GM19452 (cell line): ENCODE results near the gene IST1.

Experiments
- ATAC-seq: cut with Tn5 transposase; IDR thresholded peaks from one replicate; pipeline ENCODE4 v1.9.1; 2021; ENCODE audit not compliant: unreplicated experiment

Gene IST1

GRCh38 chr16:71916397-71916920 lies 21.1 kb downstream of the IST1 start:
- ATAC-seq = no peak

- no peak for ATAC-seq
Observed at GRCh38 chr16:71917900-71918299, 22.6 kb downstream of the IST1 start.

- ATAC-seq = peak; percentile 88
Observed at GRCh38 chr16:71919035-71919434, 23.7 kb downstream of the IST1 start.

GRCh38 chr16:71920658-71921057 lies 25.3 kb downstream of the IST1 start:
- no peak for ATAC-seq

- no peak for ATAC-seq
Observed at GRCh38 chr16:71923941-71924690, 28.8 kb downstream of the IST1 start.

- no peak for ATAC-seq
Observed at GRCh38 chr16:71924710-71925109, 29.4 kb downstream of the IST1 start.

GRCh38 chr16:71927383-71927782 lies 32.1 kb downstream of the IST1 start:
- no peak for ATAC-seq

- no peak for ATAC-seq
Observed at GRCh38 chr16:71927787-71928186, 32.5 kb downstream of the IST1 start.

GRCh38 chr16:71929048-71929447 lies 33.7 kb downstream of the IST1 start:
- ATAC-seq = no peak

- ATAC-seq = no peak
Observed at GRCh38 chr16:71930013-71930563, 34.8 kb downstream of the IST1 start.

GRCh38 chr16:71931001-71931400 lies 35.7 kb downstream of the IST1 start:
- no peak for ATAC-seq

- no peak for ATAC-seq
Observed at GRCh38 chr16:71931599-71931998, 36.3 kb downstream of the IST1 start.

GRCh38 chr16:71933017-71933416 lies 37.7 kb downstream of the IST1 start:
- ATAC-seq = no peak

- ATAC-seq = no peak
Observed at GRCh38 chr16:71933913-71934695, 38.8 kb downstream of the IST1 start.

- no peak for ATAC-seq
Observed at GRCh38 chr16:71937868-71938510, 42.7 kb downstream of the IST1 start.

GRCh38 chr16:71943887-71944286 lies 48.6 kb downstream of the IST1 start:
- ATAC-seq = no peak

GRCh38 chr16:71945616-71946015 lies 50.3 kb downstream of the IST1 start:
- ATAC-seq = no peak

- no peak for ATAC-seq
Observed at GRCh38 chr16:71952825-71953224, 57.5 kb downstream of the IST1 start.

GRCh38 chr16:71954180-71954579 lies 58.8 kb downstream of the IST1 start:
- ATAC-seq = no peak

GRCh38 chr16:71954699-71955195 lies 59.4 kb downstream of the IST1 start:
- no peak for ATAC-seq

GRCh38 chr16:71956486-71956885 lies 61.2 kb downstream of the IST1 start:
- no peak for ATAC-seq
